Sigmoid colon (tissue), 4 donors: ENCODE results near the gene ANKRD33B.

Experiments used
- POLR2AphosphoS5 ChIP-seq, 4 donors: sonication (generic); formaldehyde crosslinking; IDR thresholded peaks; one replicate each; pipeline ENCODE4 v1.6.1; 2017; ENCODE audit warnings: antibody characterized with exemption in 4 of 4
- TF ChIP-seq, protein P1 (sequence below), 4 experiments: fragments of 450-650 bp in 3 of 4; fragments of 200-600 bp in 1 of 4; IDR thresholded peaks; one replicate each; pipeline ENCODE4 v1.5.1; 2016 to 2019; ENCODE audit warnings: antibody characterized with exemption in 4 of 4, mild to moderate bottlenecking in 3 of 4, moderate library complexity in 2 of 4

DNA sequence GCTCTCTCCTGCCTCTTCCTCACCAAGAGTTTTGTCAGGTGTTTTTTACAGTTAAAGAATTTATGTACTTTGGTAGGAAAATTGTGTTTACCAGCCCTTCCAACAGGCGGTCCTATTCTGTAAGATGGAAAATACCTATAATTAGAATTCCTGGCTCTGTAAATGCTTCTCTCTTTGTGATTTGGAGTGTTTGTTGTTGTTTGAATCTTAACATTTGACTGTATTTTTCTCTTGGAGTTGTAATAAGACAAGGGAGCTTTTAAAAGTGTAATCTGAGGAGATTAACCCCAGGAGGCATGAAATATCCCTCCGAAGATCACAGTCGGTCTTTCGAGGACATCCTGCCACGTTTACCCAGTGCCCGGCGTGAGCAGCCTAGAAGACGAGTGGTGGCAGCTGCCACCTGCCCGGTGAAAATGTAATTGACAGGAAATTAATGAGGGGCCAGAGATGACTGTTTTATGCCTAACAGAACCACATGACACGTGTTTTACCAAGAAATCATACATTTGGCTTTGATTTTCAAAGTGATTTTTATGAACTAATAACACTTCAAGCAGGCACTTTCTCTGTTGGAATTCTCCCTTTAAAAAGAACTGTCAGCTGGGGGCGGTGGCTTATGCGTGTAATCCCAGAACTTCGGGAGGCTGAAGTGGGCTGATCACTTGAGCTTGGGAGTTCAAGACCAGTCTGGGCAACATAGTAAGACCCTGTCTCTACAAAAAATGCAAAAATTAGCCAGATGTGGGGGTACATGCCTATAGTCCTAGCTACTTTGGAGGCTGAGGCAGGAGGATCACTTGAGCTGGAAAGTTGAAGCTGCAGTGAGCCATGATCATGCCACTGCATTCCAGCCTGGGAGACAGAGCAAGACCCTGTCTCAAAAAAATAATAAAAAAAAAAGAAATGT, 20.0 kb downstream of the ANKRD33B start:
- TF ChIP-seq POLR2AphosphoS5 (IDR thresholded peaks at IDR 0.05) = no peak
- TF ChIP-seq, protein P1, sequence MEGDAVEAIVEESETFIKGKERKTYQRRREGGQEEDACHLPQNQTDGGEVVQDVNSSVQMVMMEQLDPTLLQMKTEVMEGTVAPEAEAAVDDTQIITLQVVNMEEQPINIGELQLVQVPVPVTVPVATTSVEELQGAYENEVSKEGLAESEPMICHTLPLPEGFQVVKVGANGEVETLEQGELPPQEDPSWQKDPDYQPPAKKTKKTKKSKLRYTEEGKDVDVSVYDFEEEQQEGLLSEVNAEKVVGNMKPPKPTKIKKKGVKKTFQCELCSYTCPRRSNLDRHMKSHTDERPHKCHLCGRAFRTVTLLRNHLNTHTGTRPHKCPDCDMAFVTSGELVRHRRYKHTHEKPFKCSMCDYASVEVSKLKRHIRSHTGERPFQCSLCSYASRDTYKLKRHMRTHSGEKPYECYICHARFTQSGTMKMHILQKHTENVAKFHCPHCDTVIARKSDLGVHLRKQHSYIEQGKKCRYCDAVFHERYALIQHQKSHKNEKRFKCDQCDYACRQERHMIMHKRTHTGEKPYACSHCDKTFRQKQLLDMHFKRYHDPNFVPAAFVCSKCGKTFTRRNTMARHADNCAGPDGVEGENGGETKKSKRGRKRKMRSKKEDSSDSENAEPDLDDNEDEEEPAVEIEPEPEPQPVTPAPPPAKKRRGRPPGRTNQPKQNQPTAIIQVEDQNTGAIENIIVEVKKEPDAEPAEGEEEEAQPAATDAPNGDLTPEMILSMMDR (IDR thresholded peaks at IDR 0.05) = no peak
